Kidney epithelial cell (primary cell): ENCODE measurements around the gene CXCL5. TPM values are rescaled to one million over a fixed set of nuclear protein-coding genes. Genes with fewer than 3 reads are reported as not detected.

Experiments used
- DNase-seq: peaks from one replicate; pipeline ENCODE4 v3.0.0-alpha.2; 2010; ENCODE audit warnings: low read depth
- H3K27me3 ChIP-seq: 2 replicates; pipeline ENCODE4 v1.6.0; 2011; ENCODE audit warnings: low read length; ENCODE audit not compliant: control insufficient read depth, insufficient read depth
- H3K36me3 ChIP-seq: 2 replicates; pipeline ENCODE4 v1.5.1; 2011; ENCODE audit warnings: low read length; ENCODE audit not compliant: control insufficient read depth, insufficient read depth
- H3K4me3 ChIP-seq: 2 replicates; pipeline ENCODE4 v1.5.1; 2011; ENCODE audit warnings: low read depth, mild to moderate bottlenecking, control low read depth, low read length
- CTCF ChIP-seq: IDR thresholded peaks from 2 replicates; pipeline ENCODE4 v1.5.1; 2011; ENCODE audit warnings: mild to moderate bottlenecking, moderate library complexity, low read length, control low read depth, inconsistent platforms; ENCODE audit not compliant: insufficient read depth, poor library complexity, severe bottlenecking
- total RNA-seq: library from RNA; depleted of rRNA; stranded (reverse); fragments of >200 nt; gene quantifications from 2 replicates; pipeline ENCODE4 v1.2.3, GENCODE V29; 2015

Gene CXCL5
- total RNA-seq, 1 donor from 2014 or later, result 21.4 TPM

GRCh38 chr4:73979407-73979957, 19.0 kb downstream of the CXCL5 start:
- TF ChIP-seq CTCF, result no peak
- DNase-seq, result no peak
- Histone ChIP-seq H3K4me3 (no peak overlapping the region), H3K36me3 (no peaks in the 10 kb centered on the region), H3K27me3 (no peaks in the 10 kb centered on the region)

GRCh38 chr4:73978886-73979285, 19.6 kb downstream of the CXCL5 start:
- H3K36me3 ChIP-seq, result no peaks in the 10 kb centered on the region
- TF ChIP-seq CTCF, result no peak
- no peak for DNase-seq
- H3K4me3 ChIP-seq, result no peak overlapping the region
- H3K27me3 ChIP-seq, result no peaks in the 10 kb centered on the region

- H3K36me3 ChIP-seq, result no peaks in the 10 kb centered on the region
Observed at GRCh38 chr4:73976716-73977115, 21.8 kb downstream of the CXCL5 start.

DNA sequence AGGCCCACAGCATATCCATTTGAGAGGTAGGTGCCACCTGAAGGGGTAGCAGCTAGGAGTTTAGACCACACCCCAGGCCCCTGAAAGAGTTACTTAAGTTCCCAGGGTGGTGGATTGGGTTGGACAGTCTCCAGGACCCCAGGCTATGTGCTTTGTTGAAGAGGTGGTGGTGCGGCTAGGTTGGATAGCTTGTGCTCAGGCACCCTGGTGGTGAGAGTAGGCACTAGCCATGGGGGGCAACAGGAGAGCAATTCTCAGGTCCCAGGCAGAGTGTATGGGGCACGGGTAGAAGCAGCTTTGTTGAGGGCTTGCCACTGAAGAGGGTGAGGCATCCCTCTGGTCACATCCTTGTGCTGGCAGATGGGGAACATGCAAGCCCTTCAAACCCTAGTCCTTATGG, 22.3 kb downstream of the CXCL5 start:
- no peak for TF ChIP-seq CTCF
- H3K36me3 ChIP-seq, result no peaks in the 10 kb centered on the region
- H3K4me3 ChIP-seq, result no peak overlapping the region
- DNase-seq, result no peak
- H3K27me3 ChIP-seq, result no peaks in the 10 kb centered on the region

More at GRCh38 chr4:73976716-73977115, 21.8 kb downstream of the CXCL5 start:
- H3K27me3 ChIP-seq, result no peaks in the 10 kb centered on the region
- DNase-seq, result no peak
- no peak overlapping the region for H3K4me3 ChIP-seq
- TF ChIP-seq CTCF, result no peak

DNA sequence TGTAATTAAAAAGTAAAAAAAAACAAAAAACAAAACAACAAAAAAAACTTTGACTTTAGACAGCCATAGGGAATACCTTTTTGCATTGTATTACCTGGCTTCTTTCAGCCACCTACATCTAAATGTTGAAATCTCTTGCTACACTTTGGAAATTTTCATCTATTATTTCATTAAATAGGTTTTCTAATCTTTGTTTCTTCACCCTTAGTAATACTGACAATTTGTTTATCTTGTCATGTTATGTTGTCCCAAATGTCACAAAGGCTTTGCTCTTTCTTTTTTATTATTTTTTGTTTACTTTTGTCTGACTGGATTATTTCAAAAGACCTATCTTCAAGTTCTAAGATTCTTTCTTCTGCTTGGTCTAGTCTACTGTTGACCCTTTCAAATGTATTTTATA, 24.1 kb downstream of the CXCL5 start:
- DNase-seq, result no peak
- no peaks in the 10 kb centered on the region for H3K36me3 ChIP-seq
- H3K4me3 ChIP-seq, result no peak overlapping the region
- no peaks in the 10 kb centered on the region for H3K27me3 ChIP-seq
- no peak for TF ChIP-seq CTCF

- no peak for TF ChIP-seq CTCF
- Histone ChIP-seq H3K27me3 (no peaks in the 10 kb centered on the region), H3K4me3 (no peak overlapping the region), H3K36me3 (no peaks in the 10 kb centered on the region)
- no peak for DNase-seq
Observed at GRCh38 chr4:73970945-73971344, 27.5 kb downstream of the CXCL5 start.
